ENCODE results near the gene PTPRC. TPM values are rescaled to one million over a fixed set of nuclear protein-coding genes. Genes with fewer than 3 reads are reported as not detected.

Gene PTPRC
- total and polyA plus RNA-seq, 5 donors from 2014 or later = 946 to 1,099 (median 1,070) TPM

DNA sequence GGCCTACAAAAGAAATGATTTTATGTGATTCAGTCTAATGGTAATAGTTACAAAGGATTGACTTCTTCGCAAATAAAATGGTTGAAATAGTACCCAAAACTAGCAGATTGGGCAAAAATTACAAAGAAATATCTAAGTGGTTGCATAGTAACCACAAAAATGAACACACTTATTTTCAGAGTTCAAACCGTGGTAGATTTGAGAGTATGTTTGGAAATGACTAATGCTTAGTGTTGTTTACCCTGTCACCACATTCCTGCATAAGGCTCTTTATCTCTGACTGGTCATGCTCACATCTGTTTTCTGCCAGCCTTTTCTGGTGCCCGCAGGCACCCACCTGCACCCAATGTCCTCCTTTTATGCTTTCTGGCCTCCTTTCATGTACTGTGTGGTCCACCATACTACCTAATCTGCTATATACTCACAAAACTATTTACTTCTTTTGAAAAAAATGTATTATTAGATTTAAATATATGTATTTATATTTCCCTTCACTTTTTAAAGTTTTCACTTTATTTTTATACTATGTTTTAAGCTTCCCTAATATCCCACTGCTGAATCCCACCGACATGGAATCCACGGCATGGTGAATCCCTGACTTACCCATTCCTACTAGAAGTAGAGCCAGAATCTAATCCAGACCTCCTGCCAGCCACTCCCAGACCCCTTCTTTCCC is 30.3 kb downstream of the PTPRC start:
- H3K27ac Mint-ChIP-seq = peak overlapping the region; percentile 93 to 98 (median 97)
- ATAC-seq (ENCODE audit: low read depth in 2 of 2) = peak; percentile 86 to 88
- H3K27me3 Mint-ChIP-seq = no peaks in the 10 kb centered on the region
- H3K27me3 ChIP-seq (ENCODE audit: control insufficient read depth, insufficient read depth, low read length) = no peaks in the 10 kb centered on the region
- H3K36me3 ChIP-seq (ENCODE audit: control insufficient read depth, insufficient read depth, low read length) = peaks cover 59% of the 10 kb centered on the region
- peak overlapping the region; percentile 80 for H3K4me3 ChIP-seq (ENCODE audit: low read depth, low read length)
- H3K4me1 Mint-ChIP-seq = peaks cover 54 to 89% (median 80%) of the 10 kb centered on the region in 4 donors
- peak overlapping the region; percentile 74 to 88 (median 84) for H3K4me3 Mint-ChIP-seq
- DNase-seq = peak; percentile 49 to 80 (median 70)
- H3K9me3 Mint-ChIP-seq = no peaks in the 10 kb centered on the region
- H3K27ac ChIP-seq (ENCODE audit: insufficient read depth, low read length, poor library complexity, severe bottlenecking) = peak overlapping the region; percentile 97
- H3K4me1 ChIP-seq (ENCODE audit: control insufficient read depth, insufficient read depth, low read length, poor library complexity, severe bottlenecking) = peaks cover 95% of the 10 kb centered on the region
- no peaks in the 10 kb centered on the region for H3K9me3 ChIP-seq (ENCODE audit: control insufficient read depth in 2 of 2, low read length in 2 of 2)
- peaks cover 53% of the 10 kb centered on the region for H3K36me3 Mint-ChIP-seq

DNA sequence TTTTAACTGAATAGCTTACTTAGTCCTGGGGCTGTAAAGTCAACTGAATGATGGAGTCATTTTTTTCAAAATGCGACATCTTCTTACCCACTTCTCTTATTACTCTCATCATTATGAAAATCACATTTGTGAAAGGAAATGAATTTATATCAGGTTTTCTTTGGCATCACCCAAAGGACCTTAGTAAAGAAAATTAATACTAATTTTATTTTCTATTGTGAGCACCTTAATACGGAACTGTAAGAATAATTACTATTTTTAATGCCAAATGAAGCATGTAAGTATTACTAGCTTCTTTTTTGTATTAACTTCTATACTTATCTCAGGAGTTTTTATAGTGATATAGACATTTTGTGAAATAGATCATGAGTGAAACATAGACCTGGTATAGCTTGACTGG is 30.9 kb downstream of the PTPRC start:
- Histone ChIP-seq H3K9me3 (ENCODE audit: control insufficient read depth in 2 of 2, low read length in 2 of 2) (no peaks in the 10 kb centered on the region), H3K4me1 (ENCODE audit: control insufficient read depth, insufficient read depth, low read length, poor library complexity, severe bottlenecking) (peaks cover 94% of the 10 kb centered on the region), H3K27me3 (ENCODE audit: control insufficient read depth, insufficient read depth, low read length) (no peaks in the 10 kb centered on the region), H3K36me3 (ENCODE audit: control insufficient read depth, insufficient read depth, low read length) (peaks cover 62% of the 10 kb centered on the region), H3K4me3 (ENCODE audit: low read depth, low read length) (peak overlapping the region; percentile 80), H3K27ac (ENCODE audit: insufficient read depth, low read length, poor library complexity, severe bottlenecking) (peak overlapping the region; percentile 97)
- Mint-ChIP-seq H3K9me3 (no peaks in the 10 kb centered on the region), H3K27me3 (no peaks in the 10 kb centered on the region), H3K36me3 (peaks cover 48% of the 10 kb centered on the region), H3K27ac (peak overlapping the region; percentile 93 to 98 (median 97)), H3K4me3 (peak overlapping the region; percentile 60 to 88 (median 84)), H3K4me1 (peaks cover 48 to 87% (median 77%) of the 10 kb centered on the region in 4 donors)
- ATAC-seq (ENCODE audit: low read depth in 2 of 2) (no peak), DNase-seq (no peak)

DNA sequence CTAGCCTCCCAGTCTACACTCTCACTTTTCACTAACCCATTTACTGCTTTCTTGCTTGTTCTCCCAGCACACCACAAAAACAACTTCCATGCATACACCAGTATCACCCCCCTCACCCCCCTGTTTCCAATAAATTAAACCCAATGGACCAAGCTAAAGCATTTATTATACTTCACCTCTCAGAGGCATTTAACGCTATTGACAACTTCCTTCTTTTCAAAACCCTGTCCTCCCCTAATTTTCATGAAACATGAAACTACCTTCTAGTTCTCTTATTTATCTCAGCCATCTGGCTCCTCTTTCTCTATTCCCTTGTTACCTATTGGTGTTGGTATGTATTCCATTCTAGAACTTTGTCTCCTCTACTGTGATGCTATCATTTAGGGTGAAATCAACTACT is 32.3 kb downstream of the PTPRC start:
- Histone ChIP-seq H3K4me3 (ENCODE audit: low read depth, low read length) (peak overlapping the region; percentile 80), H3K36me3 (ENCODE audit: control insufficient read depth, insufficient read depth, low read length) (peaks cover 58% of the 10 kb centered on the region), H3K27me3 (ENCODE audit: control insufficient read depth, insufficient read depth, low read length) (no peaks in the 10 kb centered on the region), H3K9me3 (ENCODE audit: control insufficient read depth in 2 of 2, low read length in 2 of 2) (no peaks in the 10 kb centered on the region), H3K4me1 (ENCODE audit: control insufficient read depth, insufficient read depth, low read length, poor library complexity, severe bottlenecking) (peaks cover 97% of the 10 kb centered on the region), H3K27ac (ENCODE audit: insufficient read depth, low read length, poor library complexity, severe bottlenecking) (peak overlapping the region; percentile 97)
- H3K27ac Mint-ChIP-seq = peak overlapping the region; percentile 33 to 93 (median 44)
- H3K4me3 Mint-ChIP-seq = peak overlapping the region; percentile 52 to 79 (median 72)
- ATAC-seq (ENCODE audit: low read depth in 2 of 2) (no peak), DNase-seq (no peak)
- H3K9me3 Mint-ChIP-seq = no peaks in the 10 kb centered on the region
- H3K27me3 Mint-ChIP-seq = no peaks in the 10 kb centered on the region
- H3K36me3 Mint-ChIP-seq = peaks cover 54% of the 10 kb centered on the region
- peaks cover 58 to 89% (median 81%) of the 10 kb centered on the region in 4 donors for H3K4me1 Mint-ChIP-seq

DNA sequence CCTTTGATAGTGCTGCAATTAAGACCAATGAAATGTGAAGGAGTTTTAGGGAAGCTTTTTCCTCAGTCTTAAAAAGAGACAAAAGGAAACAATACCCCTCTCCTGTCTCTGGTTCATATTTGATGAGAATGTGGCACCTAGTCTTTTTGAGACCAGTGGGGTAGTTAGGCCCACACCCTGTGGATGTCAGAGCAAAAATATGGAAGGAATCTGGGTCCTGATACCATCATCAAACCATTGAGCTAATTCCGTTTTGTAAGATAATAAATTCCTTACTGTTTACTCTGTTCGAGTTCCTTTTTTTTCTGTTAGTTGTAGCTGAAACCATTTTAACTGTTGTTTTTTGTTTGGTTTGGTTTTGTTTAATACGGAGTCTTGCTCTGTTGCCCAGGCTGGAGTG is 33.3 kb downstream of the PTPRC start:
- Mint-ChIP-seq H3K9me3 (no peaks in the 10 kb centered on the region), H3K36me3 (peaks cover 62% of the 10 kb centered on the region), H3K27me3 (no peaks in the 10 kb centered on the region), H3K4me3 (peak overlapping the region; percentile 52 to 89 (median 72)), H3K27ac (peak overlapping the region; percentile 33 to 75 (median 44)), H3K4me1 (peaks cover 67 to 93% (median 85%) of the 10 kb centered on the region in 4 donors)
- no peaks in the 10 kb centered on the region for H3K9me3 ChIP-seq (ENCODE audit: control insufficient read depth in 2 of 2, low read length in 2 of 2)
- H3K27me3 ChIP-seq (ENCODE audit: control insufficient read depth, insufficient read depth, low read length) = no peaks in the 10 kb centered on the region
- H3K4me1 ChIP-seq (ENCODE audit: control insufficient read depth, insufficient read depth, low read length, poor library complexity, severe bottlenecking) = peaks cover 97% of the 10 kb centered on the region
- peak overlapping the region; percentile 80 for H3K4me3 ChIP-seq (ENCODE audit: low read depth, low read length)
- DNase-seq (no peak), ATAC-seq (ENCODE audit: low read depth in 2 of 2) (no peak)
- peaks cover 49% of the 10 kb centered on the region for H3K36me3 ChIP-seq (ENCODE audit: control insufficient read depth, insufficient read depth, low read length)
- peak overlapping the region; percentile 97 for H3K27ac ChIP-seq (ENCODE audit: insufficient read depth, low read length, poor library complexity, severe bottlenecking)

DNA sequence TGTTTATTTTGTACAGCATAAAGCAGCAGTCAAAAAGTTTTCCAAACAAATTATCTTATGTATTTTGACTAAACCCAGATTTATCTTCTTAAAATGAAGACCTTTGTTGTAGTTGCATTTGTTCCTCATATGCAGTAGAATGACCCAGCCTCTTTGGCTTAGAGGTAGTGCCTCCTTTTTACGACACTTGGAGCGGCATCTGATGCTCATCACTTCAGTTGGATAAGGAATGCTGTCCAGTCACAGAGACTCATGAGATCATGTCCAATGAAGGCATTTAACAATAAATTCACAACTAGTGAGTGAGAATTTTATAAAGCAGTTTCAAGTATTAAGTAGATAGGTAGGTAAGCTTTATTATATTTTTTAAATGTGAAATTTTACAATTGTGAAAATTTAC is 35.2 kb downstream of the PTPRC start:
- Histone ChIP-seq H3K4me3 (ENCODE audit: low read depth, low read length) (peak overlapping the region; percentile 80), H3K4me1 (ENCODE audit: control insufficient read depth, insufficient read depth, low read length, poor library complexity, severe bottlenecking) (peaks cover 97% of the 10 kb centered on the region), H3K9me3 (ENCODE audit: control insufficient read depth in 2 of 2, low read length in 2 of 2) (no peaks in the 10 kb centered on the region), H3K36me3 (ENCODE audit: control insufficient read depth, insufficient read depth, low read length) (peaks cover 47% of the 10 kb centered on the region), H3K27ac (ENCODE audit: insufficient read depth, low read length, poor library complexity, severe bottlenecking) (peak overlapping the region; percentile 97), H3K27me3 (ENCODE audit: control insufficient read depth, insufficient read depth, low read length) (no peaks in the 10 kb centered on the region)
- ATAC-seq (ENCODE audit: low read depth in 2 of 2) (no peak), DNase-seq (no peak)
- Mint-ChIP-seq H3K27ac (peak overlapping the region; percentile 33 to 85 (median 59)), H3K4me3 (peak overlapping the region; percentile 74 to 89 (median 76)), H3K36me3 (peaks cover 56% of the 10 kb centered on the region), H3K9me3 (no peaks in the 10 kb centered on the region), H3K4me1 (peaks cover 64 to 93% (median 81%) of the 10 kb centered on the region in 4 donors), H3K27me3 (peaks cover 7% of the 10 kb centered on the region)

DNA sequence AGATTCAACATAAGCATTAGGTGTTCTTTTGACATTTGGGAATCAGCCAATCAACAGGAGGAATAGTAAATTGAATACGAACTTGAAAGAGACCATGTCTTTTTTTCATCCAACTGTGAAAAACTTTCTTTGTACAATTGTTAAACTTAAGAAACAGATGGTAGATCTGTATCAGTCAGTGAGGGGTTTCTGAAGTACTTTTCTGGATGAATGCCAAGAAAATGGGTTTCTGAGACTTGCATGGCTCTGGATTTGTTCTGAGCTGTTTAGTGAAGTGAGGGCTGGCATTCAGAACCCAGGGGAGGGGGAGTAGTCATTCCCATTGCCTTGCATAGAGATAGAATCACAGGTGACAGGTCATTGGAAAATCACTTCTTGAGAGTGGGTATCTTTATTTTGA is 37.4 kb downstream of the PTPRC start:
- ATAC-seq (ENCODE audit: low read depth in 2 of 2) = no peak
- DNase-seq = peak in 2 of 3 donors; percentile 37 to 64
- Mint-ChIP-seq H3K4me3 (peak overlapping the region; percentile 80 to 97 (median 88)), H3K4me1 (peaks cover 61 to 92% (median 78%) of the 10 kb centered on the region in 4 donors), H3K9me3 (no peaks in the 10 kb centered on the region), H3K27me3 (peaks cover 11% of the 10 kb centered on the region), H3K27ac (peak overlapping the region; percentile 97 to 99 (median 98)), H3K36me3 (peaks cover 59% of the 10 kb centered on the region)
- no peaks in the 10 kb centered on the region for H3K27me3 ChIP-seq (ENCODE audit: control insufficient read depth, insufficient read depth, low read length)
- H3K36me3 ChIP-seq (ENCODE audit: control insufficient read depth, insufficient read depth, low read length) = peaks cover 36% of the 10 kb centered on the region
- H3K27ac ChIP-seq (ENCODE audit: insufficient read depth, low read length, poor library complexity, severe bottlenecking) = peak overlapping the region; percentile 97
- peaks cover 97% of the 10 kb centered on the region for H3K4me1 ChIP-seq (ENCODE audit: control insufficient read depth, insufficient read depth, low read length, poor library complexity, severe bottlenecking)
- H3K9me3 ChIP-seq (ENCODE audit: control insufficient read depth in 2 of 2, low read length in 2 of 2) = no peaks in the 10 kb centered on the region
- peak overlapping the region; percentile 80 for H3K4me3 ChIP-seq (ENCODE audit: low read depth, low read length)

DNA sequence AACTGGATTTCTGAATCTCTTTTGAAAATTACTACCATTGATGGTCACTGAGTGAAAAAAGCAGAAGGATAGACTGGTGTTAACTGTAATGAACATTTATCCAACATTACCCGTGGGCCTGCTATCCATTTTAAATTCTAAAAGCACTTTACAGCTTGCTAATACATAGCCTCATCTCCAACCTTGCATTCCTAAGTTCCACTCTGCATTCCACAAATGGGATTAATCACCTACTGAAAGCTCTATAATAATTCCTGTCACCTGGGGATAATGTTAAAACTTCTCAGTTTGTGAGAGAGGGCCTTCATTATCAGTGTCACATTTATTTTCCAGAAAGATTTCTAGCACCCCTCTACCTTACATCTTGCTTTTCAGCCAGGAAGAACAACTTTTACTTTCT is 38.2 kb downstream of the PTPRC start:
- peaks cover 57 to 90% (median 72%) of the 10 kb centered on the region in 4 donors for H3K4me1 Mint-ChIP-seq
- Histone ChIP-seq H3K9me3 (ENCODE audit: control insufficient read depth in 2 of 2, low read length in 2 of 2) (no peaks in the 10 kb centered on the region), H3K36me3 (ENCODE audit: control insufficient read depth, insufficient read depth, low read length) (peaks cover 28% of the 10 kb centered on the region), H3K27ac (ENCODE audit: insufficient read depth, low read length, poor library complexity, severe bottlenecking) (peak overlapping the region; percentile 97), H3K4me1 (ENCODE audit: control insufficient read depth, insufficient read depth, low read length, poor library complexity, severe bottlenecking) (peaks cover 95% of the 10 kb centered on the region), H3K4me3 (ENCODE audit: low read depth, low read length) (peak overlapping the region; percentile 80), H3K27me3 (ENCODE audit: control insufficient read depth, insufficient read depth, low read length) (no peaks in the 10 kb centered on the region)
- H3K27me3 Mint-ChIP-seq = peaks cover 11% of the 10 kb centered on the region
- H3K27ac Mint-ChIP-seq = peak overlapping the region; percentile 97 to 99 (median 98)
- no peaks in the 10 kb centered on the region for H3K9me3 Mint-ChIP-seq
- H3K36me3 Mint-ChIP-seq = peaks cover 52% of the 10 kb centered on the region
- peak overlapping the region; percentile 80 to 97 (median 88) for H3K4me3 Mint-ChIP-seq
- no peak for ATAC-seq (ENCODE audit: low read depth in 2 of 2)
- DNase-seq = no peak

Measured in CD4-positive, CD25-positive, alpha-beta regulatory T cell (primary cell).